K562 (cell line): ENCODE data around the gene SLC16A12. TPM values are rescaled to one million over a fixed set of nuclear protein-coding genes. Genes with fewer than 3 reads are reported as not detected.

Experiments used
- ATAC-seq: fragments of 200-7000 bp; cut with Tn5 transposase; 3 replicates; pipeline ENCODE4 v1.9.1; 2020; ENCODE audit warnings: moderate library complexity
- BruUV-seq: library from RNA; stranded (reverse); fragments of 400-500 nt; replicated peaks from 2 replicates; lab custom pipeline; 2021; lab: Mats Ljungman, UMichigan
- CTCF ChIA-PET: fragments of 300-600 bp; formaldehyde crosslinking; extraction: SDS; loops from one replicate; lab custom pipeline; 2021; ENCODE audit warnings: low intra/inter-chr PET ratio; lab: Yijun Ruan, JAX
- POLR2A ChIA-PET: fragments of 300-600, 350-650 bp; sonication (Branson Sonifier 250); formaldehyde crosslinking; extraction: SDS; loops from one replicate; lab custom pipeline; 2021; ENCODE audit warnings: antibody characterized with exemption, inconsistent platforms; lab: Yijun Ruan, JAX
- DNase-seq, 4 experiments: peaks; one replicate each; pipeline versions ENCODE4 v3.0.0 to v3.0.0-alpha.2; 2011 to 2018; ENCODE audit warnings: low spot score in 3 of 4, mixed read lengths in 3 of 4; ENCODE audit errors: extremely low read depth in 1 of 4
- FAIRE-seq: peaks from 2 replicates; lab custom pipeline; 2011; peaks lifted over from hg19 to GRCh38; lab: Jason Lieb, UNC
- H2AFZ ChIP-seq: 2 replicates; pipeline ENCODE4 v1.6.0; 2011; ENCODE audit warnings: low read depth, low read length, control low read depth, inconsistent platforms
- H3K27ac ChIP-seq: fragments of 200-600 bp; 3 replicates; pipeline ENCODE4 v1.8.0; 2011; ENCODE audit warnings: low read depth, mild to moderate bottlenecking, control low read depth, inconsistent platforms, low read length, moderate library complexity, mixed read lengths; ENCODE audit errors: extremely low read depth
- H3K27me3 ChIP-seq, 2 experiments: fragments of 300-600 bp in 1 of 2; 2 replicates in 1 of 2; 3 replicates in 1 of 2; pipeline versions ENCODE4 v1.6.0 to v1.8.0; 2011; ENCODE audit warnings: inconsistent platforms in 2 of 2, low read length in 2 of 2, mild to moderate bottlenecking in 1 of 2, mixed read lengths in 1 of 2, moderate library complexity in 1 of 2; ENCODE audit not compliant: control insufficient read depth in 2 of 2, insufficient read depth in 2 of 2
- H3K36me3 ChIP-seq: fragments of 300-600 bp; 3 replicates; pipeline ENCODE4 v1.8.0; 2011; ENCODE audit warnings: mild to moderate bottlenecking, low read length, inconsistent platforms; ENCODE audit not compliant: control insufficient read depth, insufficient read depth
- H3K4me1 ChIP-seq, 2 experiments: fragments of 200-600 bp in 1 of 2; replicated peaks in 1 of 2; 2 replicates in 1 of 2; 3 replicates in 1 of 2; pipeline versions ENCODE4 v1.5.1 to v1.8.0; 2011; ENCODE audit warnings: inconsistent platforms in 2 of 2, low read length in 2 of 2, mild to moderate bottlenecking in 1 of 2, mixed read lengths in 1 of 2, moderate library complexity in 1 of 2; ENCODE audit not compliant: control insufficient read depth in 2 of 2, insufficient read depth in 2 of 2
- H3K4me2 ChIP-seq: 2 replicates; pipeline ENCODE4 v1.6.1; 2011; ENCODE audit warnings: low read length, control low read depth, inconsistent platforms, mixed read lengths; ENCODE audit not compliant: insufficient read depth
- H3K4me3 ChIP-seq: fragments of 200-600 bp; sonication (generic), shearing (Covaris generic); 2 replicates; pipeline ENCODE4 v1.5.1; 2016; ENCODE audit warnings: control low read depth, inconsistent platforms
- H3K79me2 ChIP-seq: fragments of 200-600 bp; 3 replicates; pipeline ENCODE4 v1.8.0; 2011; ENCODE audit warnings: low read length, inconsistent platforms; ENCODE audit not compliant: control insufficient read depth, insufficient read depth
- H3K9ac ChIP-seq, 2 experiments: 2 replicates each; pipeline versions ENCODE4 v1.6.0 to v1.6.1; 2011; ENCODE audit warnings: low read depth in 2 of 2, low read length in 2 of 2, control low read depth in 1 of 2, inconsistent platforms in 1 of 2, mild to moderate bottlenecking in 1 of 2, mixed read lengths in 1 of 2; ENCODE audit not compliant: insufficient read depth in 1 of 2
- H3K9me1 ChIP-seq: one replicate; pipeline ENCODE4 v1.6.0; 2011; ENCODE audit warnings: inconsistent platforms, mild to moderate bottlenecking, low read length, moderate library complexity; ENCODE audit not compliant: control insufficient read depth, insufficient read depth
- H3K9me3 ChIP-seq: replicated peaks from 2 replicates; pipeline ENCODE4 v1.5.1; 2011; ENCODE audit warnings: low read depth, low read length, inconsistent platforms; ENCODE audit not compliant: control insufficient read depth, insufficient read depth
- H4K20me1 ChIP-seq: replicated peaks from 2 replicates; pipeline ENCODE4 v1.6.1; 2011; ENCODE audit warnings: low read length, inconsistent platforms, mixed read lengths; ENCODE audit not compliant: control insufficient read depth, insufficient read depth
- CAMTA2 ChIP-seq: fragments of 250-450 bp; sonication (Bioruptor Pico); conservative IDR thresholded peaks from 2 replicates; pipeline ENCODE4 v1.5.1; 2022
- CEBPB ChIP-seq: fragments of 450-650 bp; IDR thresholded peaks from 2 replicates; pipeline ENCODE4 v1.6.1; 2016; ENCODE audit warnings: missing genetic modification characterization, missing compliant biosample characterization
- CHD2 ChIP-seq: IDR thresholded peaks from 2 replicates; pipeline ENCODE4 v1.6.1; 2011; ENCODE audit warnings: low read depth, low read length
- HMGN3 ChIP-seq: IDR thresholded peaks from 2 replicates; pipeline ENCODE4 v1.6.1; 2011; ENCODE audit warnings: borderline replicate concordance, low read depth, mild to moderate bottlenecking, mixed read lengths, low read length; ENCODE audit not compliant: insufficient read length; ENCODE audit errors: extremely low read depth
- HNRNPH1 ChIP-seq: fragments of 200-400 bp; formaldehyde crosslinking; optimal IDR thresholded peaks from 2 replicates; pipeline ENCODE3; 2017; ENCODE audit warnings: low read depth, mild to moderate bottlenecking, low read length, moderate library complexity
- MECOM ChIP-seq: fragments of 250-450 bp; sonication (Bioruptor Pico); IDR thresholded peaks from 2 replicates; pipeline ENCODE4 v1.8.0; 2022; ENCODE audit warnings: inconsistent platforms
- MYC ChIP-seq, 2 experiments: fragments of 250-450 bp in 1 of 2; sonication (Bioruptor Pico) in 1 of 2; IDR thresholded peaks; 2 replicates each; pipeline versions ENCODE4 v1.5.1 to v1.6.1; 2012 to 2021; ENCODE audit warnings: low read depth in 2 of 2, borderline replicate concordance in 1 of 2, improper control_type of control experiment in 1 of 2, low read length in 1 of 2, mild to moderate bottlenecking in 1 of 2, moderate library complexity in 1 of 2
- PML ChIP-seq: IDR thresholded peaks from 2 replicates; pipeline ENCODE4 v1.6.1; 2012; ENCODE audit warnings: low read length, inconsistent platforms
- POLR2AphosphoS5 ChIP-seq: IDR thresholded peaks from 2 replicates; pipeline ENCODE4 v1.6.1; 2011; ENCODE audit warnings: mild to moderate bottlenecking, low read depth, low read length, moderate library complexity; ENCODE audit not compliant: control insufficient read depth, insufficient read depth
- PPARD ChIP-seq: fragments of 250-450 bp; sonication (Bioruptor Pico); IDR thresholded peaks from 2 replicates; pipeline ENCODE4 v1.8.0; 2022; ENCODE audit warnings: inconsistent platforms, mild to moderate bottlenecking, moderate library complexity
- SMAD4 ChIP-seq: fragments of 250-450 bp; sonication (Bioruptor Pico); conservative IDR thresholded peaks from 2 replicates; pipeline ENCODE4 v1.8.0; 2021; ENCODE audit warnings: inconsistent platforms, mild to moderate bottlenecking, moderate library complexity
- TCF7L2 ChIP-seq: fragments of 150-350 bp; IDR thresholded peaks from 2 replicates; pipeline ENCODE4 v1.6.1; 2016; ENCODE audit warnings: low read depth, mild to moderate bottlenecking, low read length, moderate library complexity
- ZNF12 ChIP-seq: sonication (generic); formaldehyde crosslinking; IDR thresholded peaks from 2 replicates; pipeline ENCODE4 v1.4.0; 2020; ENCODE audit warnings: mild to moderate bottlenecking, missing genetic modification reagents
- ZNF140 ChIP-seq: fragments of 250-450 bp; sonication (Bioruptor Pico); IDR thresholded peaks from 2 replicates; pipeline ENCODE4 v1.8.0; 2021; ENCODE audit warnings: moderate library complexity, mild to moderate bottlenecking, inconsistent platforms
- ZNF175 ChIP-seq: fragments of 200-800 bp; sonication (Bioruptor generic); IDR thresholded peaks from 2 replicates; pipeline ENCODE4 v1.6.1; 2016; ENCODE audit warnings: low read depth, mild to moderate bottlenecking, missing genetic modification characterization, missing compliant biosample characterization
- ZNF668 ChIP-seq: fragments of 250-450 bp; sonication (Bioruptor Pico); IDR thresholded peaks from 2 replicates; pipeline ENCODE4 v1.8.0; 2022; ENCODE audit warnings: mild to moderate bottlenecking, inconsistent platforms
- WGBS: fragments of 100-300 bp; shearing (Covaris generic); methylation state at CpG from one replicate; pipeline ENCODE4 v1.1.6; 2016; ENCODE audit warnings: low coverage, mixed read lengths; ENCODE audit not compliant: insufficient coverage; ENCODE audit errors: missing lambda C conversion rate; 5-methylcytosine and 5-hydroxymethylcytosine counted together
- in situ Hi-C: fragments of 300-500 bp; cut with MboI; formaldehyde crosslinking; loops from 4 replicates; pipeline ENCODE4 v1.15.0; 2018; ENCODE audit warnings: inconsistent platforms, mixed read lengths
- intact Hi-C: fragments of 100-400 bp; cut with micrococcal nuclease; formaldehyde crosslinking; loops from 2 replicates; pipeline ENCODE4 v1.14.2; 2022
- polyA plus RNA-seq, 8 experiments: library from polyadenylated mRNA; depleted of rRNA in 4 of 8; stranded (reverse) in 5 of 8; unstranded in 3 of 8; fragments of >200 nt; fragmentation: Nextera tagmentation in 2 of 8; fragmentation: Illumina TruSeq in 1 of 8; extraction: Ambion mirVana in 2 of 8; extraction: Trizol in 1 of 8; gene quantifications; 2 replicates each; pipeline versions ENCODE4 v1.2.1 to v1.2.3, GENCODE V29; 2011 to 2014; ENCODE audit warnings: inconsistent platforms in 1 of 8, missing spikeins in 1 of 8
- total RNA-seq, 7 experiments: library from RNA; depleted of rRNA in 6 of 7; stranded (reverse); fragments of >200 nt in 6 of 7; fragmentation: Illumina TruSeq in 2 of 7; extraction: Trizol in 2 of 7; gene quantifications; 2 replicates each; pipeline versions ENCODE4 v1.2.1 to v1.2.3, GENCODE V29; 2011 to 2021; ENCODE audit warnings: low replicate concordance in 1 of 7
- TF ChIP-seq, protein P1 (sequence below): fragments of 250-450 bp; sonication (Bioruptor Pico); IDR thresholded peaks from 2 replicates; pipeline ENCODE4 v1.5.0; 2020; ENCODE audit warnings: mild to moderate bottlenecking, borderline replicate concordance
- TF ChIP-seq, protein P2 (sequence below): fragments of 200-800 bp; sonication (Bioruptor generic); IDR thresholded peaks from 2 replicates; pipeline ENCODE4 v1.6.1; 2017; ENCODE audit warnings: missing genetic modification characterization, missing compliant biosample characterization
- TF ChIP-seq, protein P3 (sequence below): fragments of 250-450 bp; sonication (Bioruptor Pico); IDR thresholded peaks from 2 replicates; pipeline ENCODE4 v1.4.0; 2020; ENCODE audit warnings: borderline replicate concordance

The SLC16A12 gene
- total and polyA plus RNA-seq, 9 of the 15 experiments (the other 6 are each of a cell fraction or from before 2014, with no cell fraction given): not detected

DNA sequence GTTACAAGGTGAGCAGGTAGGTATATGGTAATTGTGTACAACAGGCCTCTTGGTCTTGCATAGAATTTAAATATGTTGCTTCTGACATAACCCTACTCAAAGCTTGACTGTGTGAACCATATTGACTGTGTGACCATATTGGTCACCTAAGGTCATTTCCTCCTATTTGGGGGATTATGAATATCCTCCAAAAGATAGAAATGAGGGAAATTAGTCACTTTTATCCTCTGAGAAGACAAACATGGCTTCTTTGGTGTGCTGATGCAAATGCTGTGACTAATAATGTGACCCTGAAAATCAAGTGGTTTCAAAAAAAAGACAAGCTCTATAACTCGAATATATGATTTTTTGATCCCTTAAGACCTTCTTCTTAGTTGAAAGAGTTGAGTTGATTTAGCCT lies 93.1 kb downstream of the SLC16A12 start:
- no peak for TF ChIP-seq ZNF12 (CRISPR knock-in tag)
- no peak for TF ChIP-seq PPARD (CRISPR knock-in tag)
- no peak for TF ChIP-seq ZNF140 (CRISPR knock-in tag)
- TF ChIP-seq SMAD4 (CRISPR knock-in tag): no peak
- TF ChIP-seq MECOM (CRISPR knock-in tag): no peak
- TF ChIP-seq, protein P1, sequence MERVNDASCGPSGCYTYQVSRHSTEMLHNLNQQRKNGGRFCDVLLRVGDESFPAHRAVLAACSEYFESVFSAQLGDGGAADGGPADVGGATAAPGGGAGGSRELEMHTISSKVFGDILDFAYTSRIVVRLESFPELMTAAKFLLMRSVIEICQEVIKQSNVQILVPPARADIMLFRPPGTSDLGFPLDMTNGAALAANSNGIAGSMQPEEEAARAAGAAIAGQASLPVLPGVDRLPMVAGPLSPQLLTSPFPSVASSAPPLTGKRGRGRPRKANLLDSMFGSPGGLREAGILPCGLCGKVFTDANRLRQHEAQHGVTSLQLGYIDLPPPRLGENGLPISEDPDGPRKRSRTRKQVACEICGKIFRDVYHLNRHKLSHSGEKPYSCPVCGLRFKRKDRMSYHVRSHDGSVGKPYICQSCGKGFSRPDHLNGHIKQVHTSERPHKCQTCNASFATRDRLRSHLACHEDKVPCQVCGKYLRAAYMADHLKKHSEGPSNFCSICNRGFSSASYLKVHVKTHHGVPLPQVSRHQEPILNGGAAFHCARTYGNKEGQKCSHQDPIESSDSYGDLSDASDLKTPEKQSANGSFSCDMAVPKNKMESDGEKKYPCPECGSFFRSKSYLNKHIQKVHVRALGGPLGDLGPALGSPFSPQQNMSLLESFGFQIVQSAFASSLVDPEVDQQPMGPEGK (CRISPR knock-in tag): no peak
- no peak for TF ChIP-seq TCF7L2
- no peak for TF ChIP-seq ZNF668 (CRISPR knock-in tag)
- no peak for TF ChIP-seq HMGN3
- TF ChIP-seq, protein P2, sequence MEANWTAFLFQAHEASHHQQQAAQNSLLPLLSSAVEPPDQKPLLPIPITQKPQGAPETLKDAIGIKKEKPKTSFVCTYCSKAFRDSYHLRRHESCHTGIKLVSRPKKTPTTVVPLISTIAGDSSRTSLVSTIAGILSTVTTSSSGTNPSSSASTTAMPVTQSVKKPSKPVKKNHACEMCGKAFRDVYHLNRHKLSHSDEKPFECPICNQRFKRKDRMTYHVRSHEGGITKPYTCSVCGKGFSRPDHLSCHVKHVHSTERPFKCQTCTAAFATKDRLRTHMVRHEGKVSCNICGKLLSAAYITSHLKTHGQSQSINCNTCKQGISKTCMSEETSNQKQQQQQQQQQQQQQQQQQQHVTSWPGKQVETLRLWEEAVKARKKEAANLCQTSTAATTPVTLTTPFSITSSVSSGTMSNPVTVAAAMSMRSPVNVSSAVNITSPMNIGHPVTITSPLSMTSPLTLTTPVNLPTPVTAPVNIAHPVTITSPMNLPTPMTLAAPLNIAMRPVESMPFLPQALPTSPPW (CRISPR knock-in tag): no peak
- no peak for TF ChIP-seq CAMTA2 (CRISPR knock-in tag)
- no peak for TF ChIP-seq CEBPB (tag)
- TF ChIP-seq HNRNPH1: no peak
- TF ChIP-seq POLR2AphosphoS5: no peak
- TF ChIP-seq PML: no peak
- TF ChIP-seq, protein P3, sequence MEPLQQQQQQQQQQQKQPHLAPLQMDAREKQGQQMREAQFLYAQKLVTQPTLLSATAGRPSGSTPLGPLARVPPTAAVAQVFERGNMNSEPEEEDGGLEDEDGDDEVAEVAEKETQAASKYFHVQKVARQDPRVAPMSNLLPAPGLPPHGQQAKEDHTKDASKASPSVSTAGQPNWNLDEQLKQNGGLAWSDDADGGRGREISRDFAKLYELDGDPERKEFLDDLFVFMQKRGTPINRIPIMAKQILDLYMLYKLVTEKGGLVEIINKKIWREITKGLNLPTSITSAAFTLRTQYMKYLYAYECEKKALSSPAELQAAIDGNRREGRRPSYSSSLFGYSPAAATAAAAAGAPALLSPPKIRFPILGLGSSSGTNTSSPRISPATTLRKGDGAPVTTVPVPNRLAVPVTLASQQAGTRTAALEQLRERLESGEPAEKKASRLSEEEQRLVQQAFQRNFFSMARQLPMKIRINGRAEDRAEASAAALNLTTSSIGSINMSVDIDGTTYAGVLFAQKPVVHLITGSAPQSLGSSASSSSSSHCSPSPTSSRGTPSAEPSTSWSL (CRISPR knock-in tag): no peak
- no peak for TF ChIP-seq ZNF175 (CRISPR knock-in tag)
- TF ChIP-seq MYC (IDR thresholded peaks at IDR 0.05; ENCODE audit: low read depth, low read length): no peak
- TF ChIP-seq MYC (CRISPR knock-in tag; IDR thresholded peaks at IDR 0.05; ENCODE audit: borderline replicate concordance, low read depth): no peak
- no peak for TF ChIP-seq CHD2
- no peak overlapping the region for H2AFZ ChIP-seq
- no peaks in the 10 kb centered on the region for H4K20me1 ChIP-seq
- H3K27ac ChIP-seq: no peak overlapping the region
- no peaks in the 10 kb centered on the region for H3K9me3 ChIP-seq
- ChIA-PET CTCF (no interaction called here), POLR2A (no interaction called here)
- no TSS peak for BruUV-seq
- H3K27me3 ChIP-seq: no peaks in the 10 kb centered on the region
- in situ Hi-C loops (loop anchor here (25.0 kb wide), 1 partner anchor 1420 kb away; the partner anchor contains the start of genes HTR7 and RPP30), intact Hi-C loops (no loop called here)
- H3K9me1 ChIP-seq: no peaks in the 10 kb centered on the region
- no peaks in the 10 kb centered on the region for H3K36me3 ChIP-seq
- H3K79me2 ChIP-seq: no peaks in the 10 kb centered on the region
- H3K9ac ChIP-seq: no peak overlapping the region
- H3K4me3 ChIP-seq: no peak overlapping the region
- no peak for DNase-seq
- no peak overlapping the region for H3K4me2 ChIP-seq
- WGBS: 0% methylated on average over 1 of the region's 1 CpG
- H3K4me1 ChIP-seq: no peaks in the 10 kb centered on the region
- no peak for ATAC-seq
- no peak for FAIRE-seq
